ENCODE results near the gene RABEP1.

The RABEP1 gene

GRCh38 chr17:5380491-5381135, 98.5 kb downstream of the RABEP1 start:
- POLR2A ChIA-PET = interaction anchor here (0.6 kb wide), 1 partner anchor 34 kb away, joined by 3 read pairs; no protein-coding TSS in a partner anchor
- CTCF ChIA-PET = interaction anchor here (1.1 to 2.6 kb wide), 5 partner anchors 8 to 59 kb away, joined by 4 to 11 read pairs (median 4); partner anchors contain the start of gene C1QBP
- TF ChIP-seq, protein P1, sequence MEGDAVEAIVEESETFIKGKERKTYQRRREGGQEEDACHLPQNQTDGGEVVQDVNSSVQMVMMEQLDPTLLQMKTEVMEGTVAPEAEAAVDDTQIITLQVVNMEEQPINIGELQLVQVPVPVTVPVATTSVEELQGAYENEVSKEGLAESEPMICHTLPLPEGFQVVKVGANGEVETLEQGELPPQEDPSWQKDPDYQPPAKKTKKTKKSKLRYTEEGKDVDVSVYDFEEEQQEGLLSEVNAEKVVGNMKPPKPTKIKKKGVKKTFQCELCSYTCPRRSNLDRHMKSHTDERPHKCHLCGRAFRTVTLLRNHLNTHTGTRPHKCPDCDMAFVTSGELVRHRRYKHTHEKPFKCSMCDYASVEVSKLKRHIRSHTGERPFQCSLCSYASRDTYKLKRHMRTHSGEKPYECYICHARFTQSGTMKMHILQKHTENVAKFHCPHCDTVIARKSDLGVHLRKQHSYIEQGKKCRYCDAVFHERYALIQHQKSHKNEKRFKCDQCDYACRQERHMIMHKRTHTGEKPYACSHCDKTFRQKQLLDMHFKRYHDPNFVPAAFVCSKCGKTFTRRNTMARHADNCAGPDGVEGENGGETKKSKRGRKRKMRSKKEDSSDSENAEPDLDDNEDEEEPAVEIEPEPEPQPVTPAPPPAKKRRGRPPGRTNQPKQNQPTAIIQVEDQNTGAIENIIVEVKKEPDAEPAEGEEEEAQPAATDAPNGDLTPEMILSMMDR (IDR thresholded peaks at IDR 0.05; ENCODE audit: control extremely low read depth, extremely low read depth, low read depth, missing control alignments) = no peak
- no peak for DNase-seq (ENCODE audit: extremely low spot score)

DNA sequence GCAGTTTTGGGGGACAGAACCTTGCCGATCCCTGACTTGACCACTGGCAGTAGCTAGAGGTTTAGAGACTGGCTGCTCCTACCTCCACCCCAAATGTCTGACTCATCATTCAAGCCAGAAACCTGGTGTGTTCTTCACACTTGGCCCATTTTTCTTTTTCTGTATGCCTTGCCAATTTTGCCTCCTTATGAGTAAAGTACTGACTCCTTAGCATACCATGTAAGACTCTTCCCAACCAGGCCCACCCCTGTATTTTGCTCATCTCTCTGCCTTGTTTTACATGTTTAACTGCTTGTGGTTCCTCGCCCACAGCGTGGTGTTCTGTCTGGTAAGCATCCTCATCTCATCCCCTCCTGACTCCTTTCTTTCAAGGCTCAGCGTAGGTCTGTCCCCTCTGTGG, 99.5 kb downstream of the RABEP1 start:
- TF ChIP-seq, protein P1 (IDR thresholded peaks at IDR 0.05; ENCODE audit: control extremely low read depth, extremely low read depth, low read depth, missing control alignments) = no peak
- POLR2A ChIA-PET = no interaction called here
- DNase-seq (ENCODE audit: extremely low spot score) = no peak
- CTCF ChIA-PET = interaction anchor here (1.1 to 2.6 kb wide), 4 partner anchors 9 to 58 kb away, joined by 4 to 11 read pairs (median 4); partner anchors contain the start of gene C1QBP

GRCh38 chr17:5391678-5392077, 109.6 kb downstream of the RABEP1 start:
- CTCF ChIA-PET = interaction anchor here (0.9 to 2.7 kb wide), 5 partner anchors 11 to 49 kb away, joined by 3 to 11 read pairs (median 5); no protein-coding TSS in a partner anchor
- TF ChIP-seq, protein P1 (IDR thresholded peaks at IDR 0.05; ENCODE audit: control extremely low read depth, extremely low read depth, low read depth, missing control alignments) = no peak
- POLR2A ChIA-PET = no interaction called here
- no peak for DNase-seq (ENCODE audit: extremely low spot score)

DNA sequence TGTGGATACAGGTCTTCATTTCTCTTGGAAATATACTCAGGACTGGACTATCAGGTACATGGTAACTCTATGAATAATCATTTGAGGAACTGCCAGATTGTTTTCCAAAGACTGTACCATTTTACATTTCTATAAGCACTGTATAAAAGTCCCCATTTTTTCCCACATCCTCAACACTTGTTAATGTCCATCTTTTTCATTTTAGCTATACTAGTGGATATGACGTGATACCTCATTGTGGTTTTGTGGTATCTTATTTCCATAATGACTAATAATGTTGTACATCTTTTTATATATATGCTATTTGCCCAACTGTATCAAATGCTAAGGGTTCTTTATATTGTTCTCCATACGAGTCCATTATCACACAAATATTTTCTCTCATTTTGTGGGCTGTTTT, 114.5 kb downstream of the RABEP1 start:
- ChIA-PET CTCF (interaction anchor here (1.4 kb wide), 2 partner anchors 10 to 42 kb away, joined by 3 to 6 read pairs; partner anchors contain the start of gene C1QBP), POLR2A (no interaction called here)
- no peak for DNase-seq (ENCODE audit: extremely low spot score)
- TF ChIP-seq, protein P1 (IDR thresholded peaks at IDR 0.05; ENCODE audit: control extremely low read depth, extremely low read depth, low read depth, missing control alignments) = no peak

GRCh38 chr17:5399767-5400166, 117.7 kb downstream of the RABEP1 start:
- POLR2A ChIA-PET = no interaction called here
- DNase-seq (ENCODE audit: extremely low spot score) = no peak
- TF ChIP-seq, protein P1 (IDR thresholded peaks at IDR 0.05; ENCODE audit: control extremely low read depth, extremely low read depth, low read depth, missing control alignments) = no peak
- CTCF ChIA-PET = interaction anchor here (0.9 to 1.6 kb wide), 2 partner anchors 13 to 40 kb away, joined by 3 read pairs; no protein-coding TSS in a partner anchor

- ChIA-PET POLR2A (no interaction called here), CTCF (interaction anchor here (1.7 to 1.8 kb wide), 4 partner anchors 12 to 33 kb away, joined by 5 to 7 read pairs (median 6); partner anchors contain the start of genes C1QBP and NUP88)
- no peak for DNase-seq (ENCODE audit: extremely low spot score)
- TF ChIP-seq, protein P1 (IDR thresholded peaks at IDR 0.05; ENCODE audit: control extremely low read depth, extremely low read depth, low read depth, missing control alignments) = no peak
These were observed 123.3 kb downstream of the RABEP1 start for GRCh38 chr17:5405400-5405799.
